ENCODE measurements around the gene RALBP1. TPM values are rescaled to one million over a fixed set of nuclear protein-coding genes. Genes with fewer than 3 reads are reported as not detected.

RALBP1 gene
- total RNA-seq, 4 donors from 2014 or later, result 103 to 164 (median 115) TPM

- intact Hi-C loops (cut with DNase I), result no loop called here
- Histone ChIP-seq H3K4me3 (no peak overlapping the region), H3K36me3 (no peaks in the 10 kb centered on the region), H3K4me1 (peaks cover 0 to 16% (median 13%) of the 10 kb centered on the region in 4 donors), H3K27ac (replicated peaks in 1 of 4) (no peak overlapping the region), H3K27me3 (no peaks in the 10 kb centered on the region), H3K9me3 (no peaks in the 10 kb centered on the region)
- TF ChIP-seq POLR2AphosphoS5 (IDR thresholded peaks at IDR 0.05), result no peak
- TF ChIP-seq EP300 (IDR thresholded peaks at IDR 0.05), result no peak
- TF ChIP-seq POLR2A (IDR thresholded peaks at IDR 0.05; ENCODE audit: low read depth), result no peak
- no peak for TF ChIP-seq CTCF (IDR thresholded peaks at IDR 0.05)
- no peak for DNase-seq (ENCODE audit: extremely low spot score)
- WGBS, result 97% methylated on average over 16 of the region's 17 CpGs
Measured at GRCh38 chr18:9435041-9435440, 40.3 kb upstream of the RALBP1 start.

GRCh38 chr18:9436206-9436929 lies 38.9 kb upstream of the RALBP1 start:
- H3K4me3 ChIP-seq, result no peak overlapping the region
- intact Hi-C loops (cut with DNase I), result no loop called here
- H3K36me3 ChIP-seq, result no peaks in the 10 kb centered on the region
- peak overlapping the region in 1 of 4 donors; percentile 4 for H3K27ac ChIP-seq (replicated peaks in 1 of 4)
- WGBS, result 75% methylated on average over 5 of the region's 5 CpGs
- H3K9me3 ChIP-seq, result no peaks in the 10 kb centered on the region
- DNase-seq (ENCODE audit: extremely low spot score), result no peak
- no peaks in the 10 kb centered on the region for H3K27me3 ChIP-seq
- peaks cover 0 to 16% (median 13%) of the 10 kb centered on the region in 4 donors for H3K4me1 ChIP-seq
- TF ChIP-seq CTCF (IDR thresholded peaks at IDR 0.05) (no peak), EP300 (IDR thresholded peaks at IDR 0.05) (no peak), POLR2AphosphoS5 (IDR thresholded peaks at IDR 0.05) (no peak), POLR2A (IDR thresholded peaks at IDR 0.05; ENCODE audit: low read depth) (no peak)

GRCh38 chr18:9437021-9437437 lies 38.3 kb upstream of the RALBP1 start:
- WGBS, result 37% methylated on average over 5 of the region's 5 CpGs
- Histone ChIP-seq H3K4me3 (no peak overlapping the region), H3K36me3 (no peaks in the 10 kb centered on the region), H3K9me3 (no peaks in the 10 kb centered on the region), H3K27ac (replicated peaks in 1 of 4) (peak overlapping the region in 2 of 4 donors; percentile 4 to 20), H3K4me1 (peaks cover 0 to 16% (median 13%) of the 10 kb centered on the region in 4 donors), H3K27me3 (no peaks in the 10 kb centered on the region)
- DNase-seq (ENCODE audit: extremely low spot score), result no peak
- intact Hi-C loops (cut with DNase I), result no loop called here
- no peak for TF ChIP-seq POLR2A (IDR thresholded peaks at IDR 0.05; ENCODE audit: low read depth)
- TF ChIP-seq EP300 (IDR thresholded peaks at IDR 0.05), result no peak
- no peak for TF ChIP-seq CTCF (IDR thresholded peaks at IDR 0.05)
- TF ChIP-seq POLR2AphosphoS5 (IDR thresholded peaks at IDR 0.05), result no peak

GRCh38 chr18:9437672-9438071 lies 37.6 kb upstream of the RALBP1 start:
- Histone ChIP-seq H3K36me3 (no peaks in the 10 kb centered on the region), H3K4me1 (peaks cover 0 to 16% (median 13%) of the 10 kb centered on the region in 4 donors), H3K27me3 (no peaks in the 10 kb centered on the region), H3K9me3 (no peaks in the 10 kb centered on the region), H3K27ac (replicated peaks in 1 of 4) (peak overlapping the region in 1 of 4 donors; percentile 4), H3K4me3 (no peak overlapping the region)
- 99% methylated on average over 4 of the region's 4 CpGs for whole genome bisulfite sequencing
- no peak for DNase-seq (ENCODE audit: extremely low spot score)
- intact Hi-C loops (cut with DNase I), result no loop called here
- TF ChIP-seq POLR2AphosphoS5 (IDR thresholded peaks at IDR 0.05) (no peak), POLR2A (IDR thresholded peaks at IDR 0.05; ENCODE audit: low read depth) (no peak), EP300 (IDR thresholded peaks at IDR 0.05) (no peak), CTCF (IDR thresholded peaks at IDR 0.05) (no peak)

Data from esophagus muscularis mucosa (tissue), 4 donors.